Neural cell (in vitro differentiated cells): ENCODE results near the gene OVOL1. TPM values are rescaled to one million over a fixed set of nuclear protein-coding genes. Genes with fewer than 3 reads are reported as not detected.

ENCODE experiments used
- H2AFZ ChIP-seq: fragments of 200-600, 300-800 bp; sonication (generic), shearing (Covaris generic); 2 replicates; pipeline ENCODE4 v1.6.0; 2014; ENCODE audit warnings: low read depth, mild to moderate bottlenecking, antibody characterized with exemption, low read length, moderate library complexity
- H3F3A ChIP-seq: fragments of 200-600 bp; shearing (Covaris generic); 2 replicates; pipeline ENCODE4 v1.6.1; 2016; ENCODE audit warnings: mild to moderate bottlenecking, moderate library complexity, mixed read lengths, antibody characterized with exemption, low read length; ENCODE audit not compliant: insufficient read depth, poor library complexity, severe bottlenecking
- H3K27ac ChIP-seq: fragments of 200-600, 300-800 bp; sonication (generic), shearing (Covaris generic); 2 replicates; pipeline ENCODE4 v1.5.1; 2014; ENCODE audit warnings: mild to moderate bottlenecking, low read length, moderate library complexity
- H3K27me3 ChIP-seq: fragments of 300-800, 200-600 bp; sonication (generic), shearing (Covaris generic); 2 replicates; pipeline ENCODE4 v1.6.0; 2014; ENCODE audit warnings: mild to moderate bottlenecking, low read depth, low read length, moderate library complexity; ENCODE audit not compliant: insufficient read depth
- H3K36me3 ChIP-seq: fragments of 300-800, 200-600 bp; sonication (generic), shearing (Covaris generic); 2 replicates; pipeline ENCODE4 v1.5.1; 2014; ENCODE audit warnings: mild to moderate bottlenecking, antibody characterized with exemption, low read length, moderate library complexity; ENCODE audit not compliant: insufficient read depth
- H3K4me2 ChIP-seq: fragments of 300-800, 200-600 bp; sonication (generic), shearing (Covaris generic); 2 replicates; pipeline ENCODE4 v1.6.0; 2014; ENCODE audit warnings: mild to moderate bottlenecking, low read length
- H3K4me3 ChIP-seq: fragments of 300-800, 200-600 bp; sonication (generic), shearing (Covaris generic); 2 replicates; pipeline ENCODE4 v1.5.1; 2014; ENCODE audit warnings: mild to moderate bottlenecking, low read length, moderate library complexity
- H3K79me2 ChIP-seq: fragments of 200-600 bp; shearing (Covaris generic); replicated peaks from 2 replicates; pipeline ENCODE4 v1.6.0; 2014; ENCODE audit warnings: mild to moderate bottlenecking, low read length, moderate library complexity; ENCODE audit not compliant: insufficient read depth
- H3K9ac ChIP-seq: fragments of 300-800, 200-600 bp; sonication (generic), shearing (Covaris generic); 2 replicates; pipeline ENCODE4 v1.6.1; 2016; ENCODE audit warnings: mild to moderate bottlenecking, low read length, mixed read lengths
- H3K9me2 ChIP-seq: fragments of 200-600 bp; shearing (Covaris generic); 2 replicates; pipeline ENCODE4 v1.6.1; 2016; ENCODE audit warnings: mild to moderate bottlenecking, low read length, mixed read lengths; ENCODE audit not compliant: insufficient read depth
- H3K9me3 ChIP-seq: fragments of 200-600, 300-800 bp; sonication (generic), shearing (Covaris generic); 2 replicates; pipeline ENCODE4 v1.6.1; 2016; ENCODE audit warnings: mild to moderate bottlenecking, mixed run types, low read length, moderate library complexity, mixed read lengths
- H4K20me1 ChIP-seq: fragments of 200-600 bp; shearing (Covaris generic); 2 replicates; pipeline ENCODE4 v1.6.1; 2016; ENCODE audit warnings: mild to moderate bottlenecking, mixed run types; ENCODE audit not compliant: insufficient read depth
- EP300 ChIP-seq: fragments of 450-650 bp; conservative IDR thresholded peaks from 2 replicates; pipeline ENCODE4 v1.6.1; 2014; ENCODE audit warnings: antibody characterized with exemption, mild to moderate bottlenecking, moderate library complexity; ENCODE audit not compliant: poor library complexity, severe bottlenecking
- EZH2 ChIP-seq: fragments of 200-600, 300-800 bp; shearing (Covaris generic), sonication (generic); IDR thresholded peaks from 2 replicates; pipeline ENCODE4 v1.6.1; 2014; ENCODE audit warnings: antibody characterized with exemption, low read length, borderline replicate concordance, mild to moderate bottlenecking; ENCODE audit not compliant: insufficient read depth, poor library complexity, severe bottlenecking
- MXI1 ChIP-seq: fragments of 450-650 bp; conservative IDR thresholded peaks from 2 replicates; pipeline ENCODE4 v1.6.1; 2014; ENCODE audit warnings: antibody characterized with exemption, mild to moderate bottlenecking; ENCODE audit not compliant: poor library complexity, severe bottlenecking
- POLR2AphosphoS5 ChIP-seq: IDR thresholded peaks from 2 replicates; pipeline ENCODE4 v1.6.1; 2012
- RAD21 ChIP-seq: fragments of 450-650 bp; conservative IDR thresholded peaks from 2 replicates; pipeline ENCODE4 v1.6.1; 2014; ENCODE audit warnings: antibody characterized with exemption, mild to moderate bottlenecking, moderate library complexity
- REST ChIP-seq: IDR thresholded peaks from 2 replicates; pipeline ENCODE4 v1.6.1; 2012; ENCODE audit warnings: borderline replicate concordance
- SMC3 ChIP-seq: fragments of 450-650 bp; conservative IDR thresholded peaks from 2 replicates; pipeline ENCODE4 v1.6.1; 2014; ENCODE audit warnings: antibody characterized with exemption, mild to moderate bottlenecking, moderate library complexity; ENCODE audit not compliant: poor library complexity
- TAF1 ChIP-seq: IDR thresholded peaks from 2 replicates; pipeline ENCODE4 v1.6.1; 2012; ENCODE audit warnings: low read depth
- polyA plus RNA-seq: library from polyadenylated mRNA; depleted of rRNA; stranded (reverse); fragments of >200 nt; gene quantifications from 2 replicates; pipeline ENCODE4 v1.2.3, GENCODE V29; 2014
- TF ChIP-seq, protein P1 (sequence below): fragments of 450-650 bp; IDR thresholded peaks from 2 replicates; pipeline ENCODE4 v1.5.1; 2014; ENCODE audit warnings: antibody characterized with exemption, mild to moderate bottlenecking, moderate library complexity; ENCODE audit not compliant: poor library complexity, severe bottlenecking

Gene OVOL1
- polyA plus RNA-seq, 1 donor from 2014 or later, result not detected

DNA sequence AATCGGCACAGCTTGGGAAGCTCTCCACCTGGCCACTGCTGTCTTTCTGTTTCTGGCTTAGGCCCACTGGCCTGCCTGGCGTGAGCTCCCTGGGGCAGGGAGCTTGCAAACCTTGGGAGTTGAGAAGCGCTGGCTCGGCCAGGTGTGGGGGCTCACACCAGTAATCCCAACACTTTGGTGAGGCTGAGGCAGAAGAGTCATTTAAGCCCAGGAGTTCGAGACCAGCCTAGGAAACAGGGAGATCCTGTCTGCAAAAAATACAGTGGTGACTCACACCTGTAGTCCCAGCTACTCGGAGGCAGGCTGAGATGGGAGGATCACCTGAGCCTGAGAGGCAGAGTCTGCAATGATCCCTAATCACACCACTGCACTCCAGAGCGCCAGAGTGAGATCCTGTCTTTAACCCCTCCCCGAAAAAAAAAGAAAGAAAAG lies 10.1 kb upstream of the OVOL1 start:
- H3K27ac ChIP-seq, result no peak overlapping the region

GRCh38 chr11:65777241-65777640 lies 9.6 kb upstream of the OVOL1 start:
- Histone ChIP-seq H2AFZ (no peak overlapping the region), H3K36me3 (no peaks in the 10 kb centered on the region), H3K4me2 (no peak overlapping the region), H4K20me1 (no peaks in the 10 kb centered on the region), H3K27me3 (peaks cover 13% of the 10 kb centered on the region), H3K27ac (no peak overlapping the region), H3K4me3 (no peak overlapping the region), H3K9me2 (no peaks in the 10 kb centered on the region), H3K79me2 (no peaks in the 10 kb centered on the region), H3K9ac (no peak overlapping the region), H3F3A (no peaks in the 10 kb centered on the region), H3K9me3 (no peaks in the 10 kb centered on the region)
- no peak for TF ChIP-seq POLR2AphosphoS5
- no peak for TF ChIP-seq MXI1
- no peak for TF ChIP-seq REST
- TF ChIP-seq TAF1, result no peak
- TF ChIP-seq RAD21, result no peak
- TF ChIP-seq EP300, result no peak
- TF ChIP-seq, protein P1, sequence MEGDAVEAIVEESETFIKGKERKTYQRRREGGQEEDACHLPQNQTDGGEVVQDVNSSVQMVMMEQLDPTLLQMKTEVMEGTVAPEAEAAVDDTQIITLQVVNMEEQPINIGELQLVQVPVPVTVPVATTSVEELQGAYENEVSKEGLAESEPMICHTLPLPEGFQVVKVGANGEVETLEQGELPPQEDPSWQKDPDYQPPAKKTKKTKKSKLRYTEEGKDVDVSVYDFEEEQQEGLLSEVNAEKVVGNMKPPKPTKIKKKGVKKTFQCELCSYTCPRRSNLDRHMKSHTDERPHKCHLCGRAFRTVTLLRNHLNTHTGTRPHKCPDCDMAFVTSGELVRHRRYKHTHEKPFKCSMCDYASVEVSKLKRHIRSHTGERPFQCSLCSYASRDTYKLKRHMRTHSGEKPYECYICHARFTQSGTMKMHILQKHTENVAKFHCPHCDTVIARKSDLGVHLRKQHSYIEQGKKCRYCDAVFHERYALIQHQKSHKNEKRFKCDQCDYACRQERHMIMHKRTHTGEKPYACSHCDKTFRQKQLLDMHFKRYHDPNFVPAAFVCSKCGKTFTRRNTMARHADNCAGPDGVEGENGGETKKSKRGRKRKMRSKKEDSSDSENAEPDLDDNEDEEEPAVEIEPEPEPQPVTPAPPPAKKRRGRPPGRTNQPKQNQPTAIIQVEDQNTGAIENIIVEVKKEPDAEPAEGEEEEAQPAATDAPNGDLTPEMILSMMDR, result no peak
- TF ChIP-seq EZH2, result no peak
- TF ChIP-seq SMC3, result no peak

More for the DNA sequence above, 10.1 kb upstream of the OVOL1 start:
- no peaks in the 10 kb centered on the region for H3F3A ChIP-seq
- H3K4me3 ChIP-seq, result no peak overlapping the region
- no peaks in the 10 kb centered on the region for H3K9me2 ChIP-seq
- no peaks in the 10 kb centered on the region for H3K36me3 ChIP-seq
- no peaks in the 10 kb centered on the region for H3K79me2 ChIP-seq
- TF ChIP-seq, protein P1, result no peak
- TF ChIP-seq REST (no peak), EP300 (no peak)
- H3K9ac ChIP-seq, result no peak overlapping the region
- H3K9me3 ChIP-seq, result no peaks in the 10 kb centered on the region
- H3K4me2 ChIP-seq, result no peak overlapping the region
- H4K20me1 ChIP-seq, result no peaks in the 10 kb centered on the region
- H2AFZ ChIP-seq, result no peak overlapping the region
- H3K27me3 ChIP-seq, result peaks cover 9% of the 10 kb centered on the region
